Upper lobe of left lung (tissue), 4 donors: ENCODE results near the gene HOXA6.

Source experiments
- POLR2A ChIP-seq, 4 donors: fragments of 450-650 bp; IDR thresholded peaks; one replicate each; pipeline ENCODE4 v1.5.1; 2016 to 2017; ENCODE audit warnings: antibody characterized with exemption in 4 of 4, mild to moderate bottlenecking in 2 of 4
- POLR2AphosphoS5 ChIP-seq, 2 donors: sonication (generic); formaldehyde crosslinking; IDR thresholded peaks; one replicate each; pipeline ENCODE4 v1.5.1; 2017; ENCODE audit warnings: antibody characterized with exemption in 2 of 2
- TF ChIP-seq, protein P1 (sequence below), 6 experiments: fragments of 450-650 bp in 4 of 6; fragments of 200-600 bp in 2 of 6; sonication (generic) in 2 of 6; IDR thresholded peaks; one replicate each; pipeline ENCODE4 v1.5.1; 2016 to 2019; ENCODE audit warnings: antibody characterized with exemption in 6 of 6

DNA sequence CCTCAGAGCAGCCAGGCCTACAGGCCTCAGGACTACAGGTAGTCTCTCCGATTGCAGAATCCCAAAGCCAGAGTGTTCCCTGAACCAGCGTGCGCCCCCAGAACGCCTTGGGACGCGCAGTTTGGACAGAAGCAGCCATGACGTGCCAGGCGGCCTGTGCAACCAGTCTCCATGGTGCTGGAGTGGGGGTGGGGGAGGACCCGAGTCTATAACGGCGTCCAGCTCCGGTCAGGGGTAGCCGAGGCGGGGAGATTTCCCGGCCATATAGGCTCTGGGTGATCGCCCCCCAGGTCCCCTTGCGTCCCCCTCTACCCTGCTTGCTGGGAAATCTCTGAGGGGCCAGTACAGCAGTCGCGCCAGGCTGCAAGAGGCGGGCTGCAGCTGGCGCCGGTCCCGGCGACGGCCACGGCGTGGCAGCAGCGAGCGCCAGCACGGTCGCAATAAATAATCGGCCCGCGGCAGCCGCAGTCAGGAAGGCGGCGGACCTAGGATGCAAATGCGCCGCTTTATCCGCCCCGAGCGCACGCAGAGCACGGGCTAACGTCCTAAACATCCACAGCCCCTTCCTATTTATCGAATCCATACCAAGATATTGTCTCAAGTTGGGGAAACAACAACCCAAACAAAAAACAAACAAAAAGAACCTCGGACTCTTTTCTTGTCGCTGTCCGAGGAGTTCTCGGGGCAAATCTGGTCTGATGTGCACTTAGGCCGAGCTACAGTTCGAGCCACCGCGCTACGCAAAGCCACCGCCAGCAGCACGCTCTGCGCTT is 3.2 kb upstream of the HOXA6 start:
- TF ChIP-seq, protein P1, sequence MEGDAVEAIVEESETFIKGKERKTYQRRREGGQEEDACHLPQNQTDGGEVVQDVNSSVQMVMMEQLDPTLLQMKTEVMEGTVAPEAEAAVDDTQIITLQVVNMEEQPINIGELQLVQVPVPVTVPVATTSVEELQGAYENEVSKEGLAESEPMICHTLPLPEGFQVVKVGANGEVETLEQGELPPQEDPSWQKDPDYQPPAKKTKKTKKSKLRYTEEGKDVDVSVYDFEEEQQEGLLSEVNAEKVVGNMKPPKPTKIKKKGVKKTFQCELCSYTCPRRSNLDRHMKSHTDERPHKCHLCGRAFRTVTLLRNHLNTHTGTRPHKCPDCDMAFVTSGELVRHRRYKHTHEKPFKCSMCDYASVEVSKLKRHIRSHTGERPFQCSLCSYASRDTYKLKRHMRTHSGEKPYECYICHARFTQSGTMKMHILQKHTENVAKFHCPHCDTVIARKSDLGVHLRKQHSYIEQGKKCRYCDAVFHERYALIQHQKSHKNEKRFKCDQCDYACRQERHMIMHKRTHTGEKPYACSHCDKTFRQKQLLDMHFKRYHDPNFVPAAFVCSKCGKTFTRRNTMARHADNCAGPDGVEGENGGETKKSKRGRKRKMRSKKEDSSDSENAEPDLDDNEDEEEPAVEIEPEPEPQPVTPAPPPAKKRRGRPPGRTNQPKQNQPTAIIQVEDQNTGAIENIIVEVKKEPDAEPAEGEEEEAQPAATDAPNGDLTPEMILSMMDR (IDR thresholded peaks at IDR 0.05): peak; percentile 85 to 92 (median 88)
- TF ChIP-seq POLR2A (IDR thresholded peaks at IDR 0.05) (peak in 2 of 4 donors; percentile 56 to 58), POLR2AphosphoS5 (IDR thresholded peaks at IDR 0.05) (peak; percentile 66 to 70)
